ENCODE data around the gene ULK4.
A peak's percentile ranks its signal among the peaks of the same experiment; 100 is the strongest.
"Not testable (repeated sequence)": the region's sequence is repeated elsewhere in the genome, so short reads cannot be mapped to it uniquely, and the experiment has no call there.

ULK4 gene

GRCh38 chr3:41695806-41696205 lies 266.1 kb downstream of the ULK4 start:
- in situ Hi-C loops (cut with MboI; ENCODE audit: low sequenced_read_pairs): not testable (repeated sequence)

DNA sequence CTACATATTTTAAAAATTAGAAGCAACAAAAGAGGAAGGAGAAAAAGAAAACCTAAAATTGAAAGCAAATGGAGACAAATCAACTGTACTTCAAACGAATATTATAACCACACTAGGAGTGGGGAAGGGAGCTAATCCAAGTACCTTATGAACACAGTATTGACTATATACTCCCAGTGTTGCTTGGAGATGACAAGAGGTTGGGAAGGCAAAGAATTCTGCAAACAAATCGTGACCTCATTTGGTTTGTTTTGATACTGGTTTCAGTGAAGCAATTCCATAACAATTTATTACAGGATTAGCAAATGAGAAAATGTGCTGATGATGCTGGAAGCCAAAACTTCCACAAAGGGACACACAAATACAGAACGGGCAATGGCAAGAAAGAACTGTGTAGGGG lies 268.1 kb downstream of the ULK4 start:
- no peaks in the 10 kb centered on the region for H3K4me1 ChIP-seq
- in situ Hi-C loops (cut with MboI; ENCODE audit: low sequenced_read_pairs): no loop called here
- H3K4me3 ChIP-seq: no peak overlapping the region
- DNase-seq (ENCODE audit: low spot score in 2 of 2): no peak
- no peaks in the 10 kb centered on the region for H3K27me3 ChIP-seq (ENCODE audit: low read depth)
- H3K36me3 ChIP-seq (replicated peaks): no peaks in the 10 kb centered on the region
- H3K9me3 ChIP-seq: no peaks in the 10 kb centered on the region

More at GRCh38 chr3:41695806-41696205, 266.1 kb downstream of the ULK4 start:
- H3K36me3 ChIP-seq (replicated peaks); H3K4me1 ChIP-seq; H3K27me3 ChIP-seq (ENCODE audit: low read depth); H3K4me3 ChIP-seq; H3K9me3 ChIP-seq: not testable (repeated sequence)
- peak in 1 of 2 experiments; percentile 46 for DNase-seq (ENCODE audit: low spot score in 2 of 2)

DNA sequence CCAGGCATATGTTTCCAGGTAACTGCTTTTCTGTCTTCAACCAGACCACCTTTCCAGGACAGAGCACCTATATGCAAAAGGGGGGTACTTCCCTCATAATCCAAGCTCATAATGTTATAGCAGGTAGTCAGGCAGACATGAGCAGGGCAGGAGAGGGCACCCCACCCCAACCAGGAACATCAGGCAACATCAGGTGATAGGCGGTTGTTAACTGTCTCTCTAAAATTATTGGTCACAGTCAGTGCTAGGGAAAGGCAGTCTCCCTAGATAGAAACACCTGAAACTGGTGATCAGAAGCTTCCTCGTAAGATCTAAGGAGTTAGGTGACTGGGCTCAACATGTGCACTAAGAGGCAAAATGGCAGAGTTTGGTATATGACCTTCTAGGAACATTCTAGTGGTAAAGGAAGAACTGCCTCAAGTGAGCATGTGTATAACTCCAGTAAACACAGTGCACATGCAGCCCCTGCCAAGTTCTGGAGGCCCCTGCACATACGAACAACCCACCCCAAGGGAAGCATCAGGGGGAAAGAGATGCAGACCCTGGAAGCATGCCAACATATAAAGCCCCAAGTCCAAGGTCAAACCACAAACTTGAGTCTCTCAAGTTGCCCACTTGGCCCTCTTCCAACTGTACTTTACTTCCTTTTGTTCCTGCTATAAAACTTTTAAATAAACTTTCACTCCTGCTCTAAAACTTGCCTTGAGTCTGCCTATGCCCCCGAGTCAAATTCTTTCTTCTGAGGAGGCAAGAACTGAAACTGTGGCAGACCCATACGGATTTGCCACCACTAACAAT lies 270.9 kb downstream of the ULK4 start:
- H3K36me3 ChIP-seq (replicated peaks): no peaks in the 10 kb centered on the region
- no peaks in the 10 kb centered on the region for H3K4me1 ChIP-seq
- H3K9me3 ChIP-seq: no peaks in the 10 kb centered on the region
- no peak overlapping the region for H3K4me3 ChIP-seq
- H3K27me3 ChIP-seq (ENCODE audit: low read depth): no peaks in the 10 kb centered on the region
- in situ Hi-C loops (cut with MboI; ENCODE audit: low sequenced_read_pairs): no loop called here
- no peak for DNase-seq (ENCODE audit: low spot score in 2 of 2)

DNA sequence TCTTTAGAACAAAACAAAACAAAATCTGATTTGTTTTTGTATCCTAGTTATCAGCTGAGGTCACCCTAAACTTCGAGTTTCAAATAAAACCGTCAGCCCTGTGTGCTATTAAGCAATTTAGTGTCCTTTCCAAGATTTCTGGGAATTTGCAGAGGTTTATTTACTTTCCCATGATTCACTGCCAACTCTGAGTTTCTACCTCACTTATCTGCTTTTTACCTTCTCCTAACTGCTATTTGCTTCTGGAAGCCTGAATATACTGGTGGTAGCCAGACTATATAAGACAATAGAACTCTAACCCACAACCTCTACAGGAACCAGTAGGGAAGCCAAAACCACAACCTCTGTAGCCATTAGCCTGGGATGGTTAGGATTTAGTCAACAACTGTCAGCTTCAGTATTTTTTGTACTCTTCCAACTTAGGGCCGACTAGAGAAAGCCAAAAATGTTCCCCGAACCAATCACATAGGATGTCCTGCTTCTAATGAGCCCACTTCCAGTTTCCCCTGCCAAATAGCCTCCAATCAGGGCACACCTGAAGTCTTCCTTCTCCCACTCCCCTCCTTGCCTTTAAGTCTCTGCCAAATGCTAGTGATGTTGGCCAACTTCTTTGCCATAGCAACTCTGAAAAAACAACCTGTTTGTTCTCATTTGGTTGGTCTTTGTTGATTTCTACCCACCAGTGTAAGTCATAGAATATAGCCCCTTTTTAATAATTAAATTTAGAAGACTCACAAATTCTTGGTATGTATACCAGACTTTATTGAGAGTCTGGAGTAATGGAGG lies 273.1 kb downstream of the ULK4 start:
- H3K27me3 ChIP-seq (ENCODE audit: low read depth): no peaks in the 10 kb centered on the region
- H3K36me3 ChIP-seq (replicated peaks): no peaks in the 10 kb centered on the region
- H3K4me1 ChIP-seq: no peaks in the 10 kb centered on the region
- H3K9me3 ChIP-seq: no peaks in the 10 kb centered on the region
- in situ Hi-C loops (cut with MboI; ENCODE audit: low sequenced_read_pairs): no loop called here
- no peak for DNase-seq (ENCODE audit: low spot score in 2 of 2)
- no peak overlapping the region for H3K4me3 ChIP-seq

DNA sequence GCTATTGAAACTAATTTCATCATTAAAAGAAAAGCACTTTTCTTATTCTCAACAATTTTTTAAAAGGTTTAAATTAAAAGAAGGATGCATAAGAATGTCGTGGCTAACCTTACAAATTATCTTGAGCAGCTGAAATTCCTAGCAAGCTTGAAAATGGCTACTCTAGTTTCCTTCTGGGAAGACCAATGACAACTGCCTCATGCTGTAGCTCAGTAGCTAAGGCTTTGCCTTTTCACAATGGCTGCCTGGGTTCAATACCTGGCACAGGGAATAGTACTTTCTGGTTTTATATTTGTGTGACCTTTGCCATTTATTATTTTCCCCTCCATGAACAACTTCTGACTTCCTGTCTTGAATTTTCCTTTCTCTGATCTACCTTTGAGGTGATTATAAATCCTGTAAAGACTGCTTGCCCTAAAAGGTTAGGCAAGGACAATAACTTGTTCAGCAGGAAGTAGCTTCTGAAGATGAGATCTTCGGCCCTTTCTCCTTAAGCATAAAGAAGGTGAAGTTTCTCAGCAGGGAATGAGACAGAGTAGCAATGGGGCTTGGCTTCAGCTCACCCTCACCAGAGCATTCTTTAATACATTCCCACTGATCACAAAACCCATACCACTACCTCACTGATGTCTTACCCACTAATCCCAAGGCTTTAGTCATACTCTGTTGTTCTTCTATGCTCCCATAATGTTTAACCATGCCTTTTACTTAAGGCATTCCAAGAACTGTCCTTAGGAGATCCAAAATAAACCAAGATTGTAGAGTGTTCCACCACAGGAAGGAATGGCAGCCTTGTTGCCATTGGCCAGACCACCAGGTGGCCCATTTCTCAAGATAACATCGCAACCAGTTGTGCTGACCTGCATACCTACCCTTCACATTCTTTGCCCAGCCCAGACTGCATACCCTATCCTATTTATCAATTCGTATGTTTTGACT lies 276.8 kb downstream of the ULK4 start:
- H3K9me3 ChIP-seq: no peaks in the 10 kb centered on the region
- no peaks in the 10 kb centered on the region for H3K4me1 ChIP-seq
- H3K36me3 ChIP-seq (replicated peaks): no peaks in the 10 kb centered on the region
- no peaks in the 10 kb centered on the region for H3K27me3 ChIP-seq (ENCODE audit: low read depth)
- in situ Hi-C loops (cut with MboI; ENCODE audit: low sequenced_read_pairs): no loop called here
- no peak for DNase-seq (ENCODE audit: low spot score in 2 of 2)
- no peak overlapping the region for H3K4me3 ChIP-seq

DNA sequence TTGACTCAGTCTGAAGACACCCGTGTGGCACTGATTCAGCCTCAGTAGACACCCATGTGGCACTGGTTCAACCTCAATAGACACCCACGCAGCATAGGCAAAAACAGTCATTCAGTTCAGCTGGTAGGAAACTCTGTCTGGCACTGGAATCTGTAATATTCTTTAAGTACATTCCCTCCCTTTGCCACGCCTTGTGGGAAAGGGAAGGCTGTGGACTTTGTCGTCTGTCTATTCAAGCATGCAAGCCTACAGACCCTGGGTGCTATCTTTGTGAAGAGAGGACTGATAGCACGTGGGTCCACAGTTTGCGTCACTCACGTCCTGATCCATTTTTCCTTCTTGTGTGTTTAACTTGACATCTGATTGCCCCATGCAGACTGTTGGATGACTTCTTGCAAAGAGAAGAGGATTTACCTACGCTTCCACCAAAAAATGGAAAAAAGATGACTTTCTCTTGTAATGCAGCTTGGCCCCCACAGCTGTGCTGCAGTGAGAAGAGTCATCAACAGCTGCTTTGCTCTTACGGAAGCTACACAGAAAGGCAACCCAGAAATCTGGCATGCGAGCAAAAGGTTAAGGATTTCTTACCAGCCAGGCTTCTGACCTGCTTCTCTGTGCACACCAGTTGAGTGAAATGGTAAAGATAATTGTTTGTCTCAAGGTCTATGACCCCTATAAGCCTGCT lies 278.1 kb downstream of the ULK4 start:
- no peak for DNase-seq (ENCODE audit: low spot score in 2 of 2)
- H3K4me3 ChIP-seq: no peak overlapping the region
- in situ Hi-C loops (cut with MboI; ENCODE audit: low sequenced_read_pairs): no loop called here
- no peaks in the 10 kb centered on the region for H3K4me1 ChIP-seq
- no peaks in the 10 kb centered on the region for H3K27me3 ChIP-seq (ENCODE audit: low read depth)
- no peaks in the 10 kb centered on the region for H3K9me3 ChIP-seq
- no peaks in the 10 kb centered on the region for H3K36me3 ChIP-seq (replicated peaks)

DNA sequence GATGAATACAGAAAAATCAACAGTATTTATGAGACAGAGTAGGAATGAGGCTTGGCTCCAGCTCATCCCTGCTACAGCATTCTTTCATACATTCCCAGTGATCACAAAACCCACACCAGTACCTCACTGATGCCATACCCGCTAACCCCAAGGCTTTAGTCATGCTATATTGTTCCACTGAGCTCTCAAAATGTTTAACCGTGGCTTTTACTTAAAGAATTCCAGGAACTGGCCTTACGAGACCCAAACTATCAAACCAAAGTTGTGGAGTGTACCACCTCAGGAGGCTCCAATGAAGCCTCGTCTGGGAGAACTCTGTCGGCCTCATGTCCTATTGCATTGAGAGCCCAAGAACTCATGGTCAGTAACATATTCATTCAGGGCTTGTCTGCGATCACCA lies 278.9 kb downstream of the ULK4 start:
- no peaks in the 10 kb centered on the region for H3K27me3 ChIP-seq (ENCODE audit: low read depth)
- in situ Hi-C loops (cut with MboI; ENCODE audit: low sequenced_read_pairs): no loop called here
- H3K4me1 ChIP-seq: no peaks in the 10 kb centered on the region
- no peak overlapping the region for H3K4me3 ChIP-seq
- H3K36me3 ChIP-seq (replicated peaks): no peaks in the 10 kb centered on the region
- no peak for DNase-seq (ENCODE audit: low spot score in 2 of 2)
- H3K9me3 ChIP-seq: no peaks in the 10 kb centered on the region

DNA sequence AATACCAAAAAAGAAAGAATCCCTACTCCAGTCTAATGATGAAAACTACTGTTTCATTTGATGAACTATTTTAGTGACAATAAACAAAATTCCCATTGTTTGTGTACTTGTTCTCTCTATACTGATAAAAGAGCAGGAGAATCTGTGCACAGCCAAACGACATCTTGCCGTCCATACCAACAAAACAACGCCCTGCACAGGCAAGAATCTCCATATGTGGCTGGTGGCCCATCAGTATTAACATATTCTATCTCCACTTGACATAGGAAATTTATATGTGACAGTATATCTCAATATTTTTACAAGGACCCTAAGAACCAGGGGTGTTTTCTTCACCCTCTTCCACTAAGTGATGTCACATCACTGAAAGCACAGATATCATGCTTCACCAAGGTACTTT lies 279.5 kb downstream of the ULK4 start:
- no peaks in the 10 kb centered on the region for H3K4me1 ChIP-seq
- no peaks in the 10 kb centered on the region for H3K9me3 ChIP-seq
- no peak for DNase-seq (ENCODE audit: low spot score in 2 of 2)
- H3K4me3 ChIP-seq: no peak overlapping the region
- no peaks in the 10 kb centered on the region for H3K27me3 ChIP-seq (ENCODE audit: low read depth)
- no peaks in the 10 kb centered on the region for H3K36me3 ChIP-seq (replicated peaks)
- in situ Hi-C loops (cut with MboI; ENCODE audit: low sequenced_read_pairs): no loop called here

GRCh38 chr3:41681479-41681878 lies 280.4 kb downstream of the ULK4 start:
- Histone ChIP-seq H3K9me3 (no peaks in the 10 kb centered on the region), H3K36me3 (replicated peaks) (no peaks in the 10 kb centered on the region), H3K27me3 (ENCODE audit: low read depth) (no peaks in the 10 kb centered on the region), H3K4me1 (no peaks in the 10 kb centered on the region), H3K4me3 (no peak overlapping the region)
- in situ Hi-C loops (cut with MboI; ENCODE audit: low sequenced_read_pairs): no loop called here
- DNase-seq (ENCODE audit: low spot score in 2 of 2): no peak

GRCh38 chr3:41679374-41679773 lies 282.5 kb downstream of the ULK4 start:
- no peak for DNase-seq (ENCODE audit: low spot score in 2 of 2)
- in situ Hi-C loops (cut with MboI; ENCODE audit: low sequenced_read_pairs): no loop called here
- H3K36me3 ChIP-seq (replicated peaks): no peaks in the 10 kb centered on the region
- no peaks in the 10 kb centered on the region for H3K4me1 ChIP-seq
- H3K4me3 ChIP-seq: no peak overlapping the region
- H3K27me3 ChIP-seq (ENCODE audit: low read depth): no peaks in the 10 kb centered on the region
- H3K9me3 ChIP-seq: no peaks in the 10 kb centered on the region

DNA sequence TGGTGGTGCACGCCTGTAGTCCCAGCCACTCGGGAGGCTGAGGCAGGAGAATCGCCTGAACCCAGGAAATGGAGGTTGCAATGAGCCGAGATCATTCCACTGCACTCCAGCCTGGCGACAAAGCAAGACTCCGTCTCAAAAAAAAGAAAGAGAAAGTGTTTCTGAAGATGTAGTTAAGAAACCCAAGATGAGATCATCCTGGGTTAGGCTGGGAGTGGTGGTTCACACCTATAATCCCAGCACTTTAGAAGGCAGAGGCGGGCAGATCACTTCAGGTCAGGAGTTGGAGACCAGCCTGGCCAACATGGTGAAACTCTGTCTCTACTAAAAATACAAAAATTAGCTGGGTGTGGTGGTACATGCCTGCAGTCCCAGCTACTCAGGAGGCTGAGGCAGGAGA lies 286.8 kb downstream of the ULK4 start:
- H3K36me3 ChIP-seq (replicated peaks); DNase-seq (ENCODE audit: low spot score in 2 of 2); H3K27me3 ChIP-seq (ENCODE audit: low read depth); H3K9me3 ChIP-seq; H3K4me3 ChIP-seq; H3K4me1 ChIP-seq; in situ Hi-C loops (cut with MboI; ENCODE audit: low sequenced_read_pairs): not testable (repeated sequence)

GRCh38 chr3:41674449-41674848 lies 287.5 kb downstream of the ULK4 start:
- Histone ChIP-seq H3K36me3 (replicated peaks) (no peaks in the 10 kb centered on the region), H3K4me3 (no peak overlapping the region), H3K4me1 (no peaks in the 10 kb centered on the region), H3K27me3 (ENCODE audit: low read depth) (no peaks in the 10 kb centered on the region), H3K9me3 (no peaks in the 10 kb centered on the region)
- in situ Hi-C loops (cut with MboI; ENCODE audit: low sequenced_read_pairs): no loop called here
- no peak for DNase-seq (ENCODE audit: low spot score in 2 of 2)

DNA sequence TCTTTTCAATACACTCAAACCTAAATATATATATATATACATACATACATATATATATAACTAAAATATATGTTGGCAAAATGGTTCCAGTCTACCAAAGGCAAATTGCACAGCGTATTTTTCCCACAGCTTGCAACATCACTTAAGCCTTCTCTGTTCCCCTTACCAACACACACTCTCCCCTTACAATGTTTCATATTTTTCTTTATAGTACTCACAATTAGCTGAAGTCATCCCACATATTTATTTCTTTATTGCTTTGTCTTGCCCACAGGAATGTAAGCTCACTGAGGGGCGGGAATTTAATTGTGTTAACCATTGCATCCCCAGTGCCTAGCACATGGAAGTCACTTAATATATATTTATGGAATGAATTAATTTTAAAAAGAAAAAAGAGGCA lies 288.3 kb downstream of the ULK4 start:
- Histone ChIP-seq H3K27me3 (ENCODE audit: low read depth) (no peaks in the 10 kb centered on the region), H3K4me3 (no peak overlapping the region), H3K4me1 (no peaks in the 10 kb centered on the region), H3K9me3 (no peaks in the 10 kb centered on the region), H3K36me3 (replicated peaks) (no peaks in the 10 kb centered on the region)
- no peak for DNase-seq (ENCODE audit: low spot score in 2 of 2)
- in situ Hi-C loops (cut with MboI; ENCODE audit: low sequenced_read_pairs): no loop called here

All from HAP-1 (cell line).